T-helper 1 cell treated with Interleukin-12 subunit alpha and Interleukin-12 subunit beta and Interleukin-4 antibody, amounts not matched to agents 30 ng/mL and 1 ng/mL, for 36 hours (primary cell): ENCODE results near the gene INF2. TPM values are rescaled to one million over a fixed set of nuclear protein-coding genes. Genes with fewer than 3 reads are reported as not detected.

Experiments
- intact Hi-C: fragments of 100-400 bp; cut with micrococcal nuclease; formaldehyde crosslinking; loops from one replicate; pipeline ENCODE4 v1.15.1; 2024
- total RNA-seq: library from RNA; stranded (reverse); gene quantifications from 2 replicates; pipeline ENCODE4 v1.2.3, GENCODE V29; 2022

Gene INF2
- total RNA-seq, 1 donor from 2014 or later, result 136 TPM

- intact Hi-C loops, result no loop called here
Measured at GRCh38 chr14:104675447-104675846, 14.0 kb upstream of the INF2 start.

GRCh38 chr14:104676130-104676693 is 13.2 kb upstream of the INF2 start:
- intact Hi-C loops, result no loop called here

DNA sequence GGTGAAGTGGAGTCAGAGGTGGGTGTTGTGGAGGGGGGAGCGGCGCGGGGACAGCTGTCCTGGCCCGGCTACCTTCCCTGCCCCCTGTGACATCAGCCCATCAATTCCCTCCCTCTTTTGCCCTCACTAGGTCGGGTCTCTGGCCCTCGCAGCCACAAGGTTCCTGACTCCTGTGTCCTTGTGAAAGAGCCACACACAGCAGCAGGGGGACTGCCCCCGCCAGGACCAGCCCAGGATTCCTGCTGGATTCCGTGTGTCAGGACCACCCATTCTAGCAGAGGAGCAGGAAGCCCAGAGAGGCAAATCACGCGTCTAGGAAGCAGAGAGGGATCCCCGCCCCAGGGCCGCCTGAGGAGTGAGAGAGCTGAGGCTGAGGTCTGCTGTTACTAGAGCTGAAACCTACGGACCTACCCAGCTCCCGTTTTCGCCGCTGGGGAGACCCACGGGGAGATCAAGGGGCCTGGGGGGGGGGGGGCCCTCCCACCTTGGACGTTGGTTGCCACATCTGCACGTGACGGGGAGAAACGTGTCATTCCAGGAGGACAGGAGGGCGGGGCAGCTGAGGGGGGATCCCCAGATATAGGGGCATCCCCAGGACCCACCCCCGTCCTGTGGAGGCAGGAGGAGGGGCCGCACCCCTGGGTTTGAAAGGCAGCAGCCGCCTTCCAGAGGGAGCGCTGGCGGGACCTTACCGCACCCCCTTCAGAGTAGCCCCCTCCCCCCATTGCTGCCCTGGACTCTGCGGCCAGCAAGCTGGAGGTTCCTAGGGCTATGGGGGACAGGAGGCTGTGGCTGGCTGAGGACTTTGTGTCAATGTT is 12.5 kb upstream of the INF2 start:
- intact Hi-C loops, result loop anchor here (1.0 kb wide), 2 partner anchors 12 to 31 kb away; partner anchors contain the start of gene INF2

DNA sequence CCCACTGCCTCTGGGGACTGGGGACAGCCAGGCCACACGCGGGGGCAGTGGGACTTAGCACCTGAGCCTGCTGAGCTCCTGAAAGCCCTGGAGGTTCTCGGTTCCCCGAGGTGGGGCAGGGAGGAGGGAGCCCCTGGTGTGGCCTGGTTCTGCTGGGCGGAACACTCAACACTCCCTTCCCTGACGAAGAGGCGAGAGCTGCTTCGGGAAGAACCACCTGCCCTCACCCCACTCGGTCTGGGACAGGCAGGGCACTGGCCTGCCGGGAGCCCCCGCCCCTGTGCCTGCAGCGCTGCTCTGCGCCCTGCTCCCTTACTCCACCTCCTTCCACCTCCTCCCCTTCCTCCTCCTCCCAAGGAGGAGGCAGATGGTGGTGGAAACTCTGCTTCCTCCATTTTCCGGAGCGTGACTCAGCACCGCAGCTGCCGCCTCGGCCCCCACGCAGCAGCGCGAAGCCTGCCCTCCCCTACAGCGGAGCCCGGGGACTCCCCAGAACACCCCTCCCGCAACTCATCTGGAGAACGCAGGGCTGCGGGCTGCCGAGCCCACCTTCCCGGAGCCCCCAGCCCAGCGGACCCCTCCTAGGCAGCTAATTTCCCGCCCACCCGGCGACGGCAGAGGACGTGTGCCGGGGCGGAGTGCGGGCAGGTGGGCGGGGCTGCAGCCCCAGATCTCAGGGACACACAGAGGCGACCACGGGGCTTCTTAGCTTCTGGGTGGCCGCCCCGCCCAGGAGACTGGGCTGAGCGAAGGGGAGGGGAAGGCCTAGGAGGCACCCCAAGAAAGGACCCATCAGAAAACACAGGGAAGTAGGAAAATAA is 11.7 kb upstream of the INF2 start:
- intact Hi-C loops, result loop anchor here (1.0 kb wide), 3 partner anchors 12 to 75 kb away; partner anchors contain the start of gene INF2

DNA sequence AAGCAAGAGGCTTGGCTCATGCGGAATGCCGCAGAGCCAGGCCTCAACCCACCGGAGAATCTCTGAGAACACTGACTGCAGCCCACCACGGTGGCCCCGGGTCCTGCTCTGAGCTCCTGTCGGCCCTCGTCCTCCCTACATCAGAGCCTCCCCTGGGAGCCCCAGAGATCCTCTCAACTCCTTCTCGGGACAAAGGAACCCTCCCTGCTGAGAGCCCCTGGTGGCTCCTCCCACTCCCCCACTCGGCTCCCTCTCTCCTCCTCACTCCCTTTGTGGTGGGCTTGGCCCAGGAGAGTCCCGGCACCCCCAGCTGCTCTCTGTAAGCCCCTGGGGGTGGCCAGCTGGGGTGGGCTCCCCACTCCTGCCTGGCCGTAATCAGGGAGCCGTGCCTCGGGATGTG is 11.1 kb upstream of the INF2 start:
- intact Hi-C loops, result loop anchor here (1.0 kb wide), 1 partner anchor 74 kb away; no protein-coding TSS in a partner anchor

GRCh38 chr14:104678901-104679705 is 10.3 kb upstream of the INF2 start:
- intact Hi-C loops, result loop anchor here (1.0 kb wide), 1 partner anchor 73 kb away; no protein-coding TSS in a partner anchor

DNA sequence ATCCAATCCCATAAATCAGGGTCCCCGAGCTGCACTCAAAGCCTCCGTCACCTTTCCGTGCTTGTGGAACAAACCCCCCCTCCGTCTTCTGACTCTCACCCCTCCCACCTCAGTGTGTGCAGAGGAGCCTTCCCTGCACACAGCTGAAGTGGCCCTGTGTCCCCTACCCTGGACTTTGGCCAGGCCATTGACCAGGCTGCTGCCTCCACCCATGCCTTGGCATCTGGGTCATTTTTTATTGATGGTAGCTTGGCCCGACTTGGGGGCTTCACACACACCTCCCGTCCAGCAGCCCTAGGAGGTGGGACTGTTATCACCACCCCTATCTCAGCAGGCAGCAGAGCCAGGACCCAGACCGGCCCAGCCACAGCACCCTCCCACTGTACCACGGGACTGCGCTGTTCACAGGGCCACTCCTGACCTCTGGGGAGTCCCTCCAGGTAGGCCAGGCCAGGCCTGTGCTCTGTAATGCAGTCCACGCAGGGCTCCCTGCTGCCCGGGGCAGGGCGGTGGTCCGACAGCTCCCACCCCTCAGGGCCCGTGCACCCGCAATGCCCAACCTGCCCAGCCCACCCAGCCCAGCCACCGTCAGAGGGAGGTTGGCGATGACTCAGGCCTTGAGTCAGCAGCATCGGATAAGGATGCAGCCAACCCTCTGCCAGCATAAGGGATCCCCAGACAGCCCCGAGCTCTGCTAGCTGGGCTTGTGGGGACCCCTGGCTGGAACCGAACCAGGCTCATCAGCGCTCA is 9.2 kb upstream of the INF2 start:
- intact Hi-C loops, result no loop called here

DNA sequence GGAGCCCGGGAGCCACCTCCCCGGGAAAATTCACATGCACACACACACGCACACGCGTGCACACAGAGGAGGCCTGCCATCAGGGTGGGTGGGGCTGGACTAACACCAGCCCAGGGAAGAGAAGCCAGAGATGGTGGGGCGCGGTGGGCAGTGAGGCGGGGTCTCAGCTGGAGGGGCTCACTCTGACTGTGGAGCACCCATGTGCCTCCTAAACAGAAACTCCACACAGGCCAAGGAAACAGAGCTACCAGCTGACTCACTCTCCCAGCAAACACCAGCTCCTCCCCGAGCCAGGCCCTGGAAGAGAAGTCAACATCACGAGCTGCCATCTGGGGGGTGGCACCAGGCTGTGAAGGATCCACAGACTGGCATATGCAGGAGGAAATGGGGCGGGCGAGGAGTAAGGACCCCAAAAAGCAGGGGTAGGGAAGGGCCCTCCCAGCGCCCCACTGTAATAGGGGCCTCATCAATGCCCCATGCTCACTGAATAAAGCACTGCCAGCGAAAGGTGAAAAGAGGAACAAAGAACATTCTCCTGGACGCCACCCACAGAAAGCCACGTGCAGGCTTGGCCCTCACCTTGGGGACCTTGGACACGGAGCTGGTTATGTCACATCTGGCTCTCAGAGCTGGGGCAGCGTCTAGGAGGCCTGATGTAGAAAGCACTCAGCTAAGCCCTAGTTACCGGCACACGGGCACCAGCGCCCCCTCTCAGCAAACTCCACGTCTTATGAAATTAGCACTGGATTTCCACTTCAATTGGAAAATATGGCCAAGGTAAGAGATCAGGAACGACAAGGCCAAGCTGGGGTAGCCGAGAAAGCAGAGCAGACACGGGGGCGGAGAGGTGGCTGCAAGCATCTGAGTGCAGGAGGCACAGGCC is 8.4 kb upstream of the INF2 start:
- intact Hi-C loops, result no loop called here

GRCh38 chr14:104681689-104682074 is 7.7 kb upstream of the INF2 start:
- intact Hi-C loops, result no loop called here

DNA sequence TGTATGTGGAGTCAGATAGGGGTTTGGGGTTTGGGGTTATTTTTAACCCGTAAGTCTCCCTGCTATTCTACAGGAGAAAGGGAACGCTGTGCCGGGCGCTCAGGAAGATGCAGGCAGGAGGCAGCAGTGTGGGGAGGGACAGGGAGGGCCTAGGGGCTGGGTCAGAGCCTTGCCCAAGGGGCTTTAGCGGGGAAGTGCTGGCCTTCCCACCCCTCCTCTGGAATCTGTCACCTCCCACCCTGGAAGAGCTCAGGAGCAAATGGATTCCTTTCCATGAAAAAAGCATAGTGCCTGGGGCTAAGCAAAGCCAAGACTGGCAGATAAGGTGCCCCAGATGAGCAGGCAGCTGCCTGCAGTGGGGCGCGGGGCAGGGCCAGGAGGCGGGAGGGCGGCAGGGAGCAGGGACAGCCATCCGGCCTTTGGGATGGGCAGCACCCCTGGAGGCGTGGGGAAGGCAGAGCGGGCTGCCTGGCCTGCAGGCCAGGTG is 7.3 kb upstream of the INF2 start:
- intact Hi-C loops, result no loop called here

DNA sequence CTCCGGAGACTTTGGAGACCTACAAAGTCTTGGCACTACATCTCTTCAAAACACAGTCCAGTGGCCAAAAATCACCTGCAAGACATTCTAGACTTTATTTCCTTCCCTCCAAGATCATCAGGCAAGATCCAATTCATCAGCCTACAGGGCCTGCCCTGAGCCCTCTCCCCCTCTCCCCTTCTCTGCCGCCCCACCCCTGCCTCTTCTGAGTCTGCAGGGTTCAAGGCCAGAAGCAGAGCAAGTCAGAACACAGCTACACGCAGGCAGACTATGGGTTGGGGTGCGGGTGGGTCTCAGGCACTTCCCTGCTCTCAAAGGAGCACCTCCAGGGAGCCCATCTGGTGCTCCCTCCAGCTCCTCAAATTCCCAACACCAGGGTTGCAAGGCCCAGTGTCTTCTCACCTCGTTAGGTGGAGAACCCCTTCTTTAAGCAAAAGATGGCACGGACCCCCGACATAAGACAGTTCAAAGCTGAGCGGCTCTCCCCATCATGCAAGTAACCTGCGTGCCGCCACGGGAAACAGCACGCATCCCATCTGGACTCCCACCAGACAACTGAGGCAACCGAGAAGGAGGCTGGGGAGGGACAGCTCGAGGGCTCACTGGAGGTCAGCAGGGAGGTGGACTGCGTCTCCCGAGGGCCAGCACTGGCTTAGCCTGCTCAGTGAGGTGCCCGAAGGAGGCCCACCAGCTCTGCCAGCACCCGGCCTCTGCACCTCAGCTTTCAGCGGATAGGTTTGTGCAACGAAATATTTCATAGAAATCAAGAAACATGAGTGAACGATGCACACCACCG is 5.6 kb upstream of the INF2 start:
- intact Hi-C loops, result no loop called here

DNA sequence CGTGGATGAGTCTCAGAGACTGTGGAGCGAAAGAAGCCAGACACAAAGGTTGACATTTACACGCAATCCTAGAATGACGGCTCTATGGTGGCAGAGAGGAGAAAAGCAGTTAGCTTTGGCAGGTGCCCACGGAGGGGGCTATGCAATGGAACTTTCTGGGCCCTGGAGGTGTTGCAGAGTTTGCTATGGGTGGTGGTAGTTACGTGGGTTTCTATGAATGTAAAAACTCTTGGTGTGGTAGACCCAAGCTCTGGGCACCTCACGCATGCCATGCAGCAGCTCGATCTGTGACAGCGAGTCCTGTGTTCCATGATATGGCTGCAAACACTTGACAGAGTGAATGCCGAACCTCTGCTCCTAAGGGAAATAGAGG is 5.0 kb upstream of the INF2 start:
- intact Hi-C loops, result no loop called here

DNA sequence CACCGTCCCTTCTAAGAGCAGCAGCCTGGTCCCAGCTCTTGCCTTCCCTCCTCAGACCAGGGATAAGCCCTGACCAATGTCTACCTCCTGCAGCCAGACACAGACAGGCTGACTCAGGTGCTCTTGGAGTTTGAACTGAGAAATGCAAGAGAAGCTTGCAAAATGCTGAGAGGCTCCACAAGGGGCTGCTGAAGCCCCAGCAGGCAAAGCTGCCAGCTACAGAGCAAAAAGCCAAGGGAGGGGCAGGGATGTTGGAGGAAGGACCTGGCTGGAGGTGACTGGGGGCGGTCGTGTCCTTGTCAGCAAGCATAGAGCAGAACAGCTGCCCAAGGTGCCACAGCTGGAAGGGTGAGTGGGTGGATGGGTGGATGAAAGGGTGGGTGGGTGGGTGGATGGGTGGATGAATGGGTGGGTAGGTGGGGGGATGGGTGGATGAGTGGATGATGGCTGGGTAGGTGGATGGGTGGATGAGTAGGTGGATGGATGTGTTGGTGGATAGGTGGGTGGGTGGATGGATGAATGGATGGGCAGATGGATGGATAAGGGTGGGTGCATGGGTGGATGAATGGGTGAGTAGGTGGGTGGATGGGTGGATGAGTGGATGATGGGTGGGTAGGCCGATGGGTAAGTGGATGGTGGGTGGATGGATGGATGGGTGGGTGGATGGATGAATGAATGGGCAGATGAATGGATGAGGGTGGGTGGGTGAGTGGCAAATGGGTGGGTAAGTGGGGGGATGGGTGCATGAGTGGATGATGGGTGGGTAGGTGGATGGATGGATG is 4.0 kb upstream of the INF2 start:
- intact Hi-C loops, result loop anchor here (5.0 kb wide), 1 partner anchor 37 kb away; the partner anchor contains the start of gene ADSS1

GRCh38 chr14:104685998-104686610 is 3.3 kb upstream of the INF2 start:
- intact Hi-C loops, result loop anchor here (5.0 kb wide), 1 partner anchor 36 kb away; the partner anchor contains the start of gene ADSS1

GRCh38 chr14:104686624-104687517 is 2.5 kb upstream of the INF2 start:
- intact Hi-C loops, result loop anchor here (5.0 kb wide), 1 partner anchor 35 kb away; the partner anchor contains the start of gene ADSS1
